IPS-NIHi11 (cell line): ENCODE data around the gene KSR2.
"Not testable (repeated sequence)": the region's sequence is repeated elsewhere in the genome, so short reads cannot be mapped to it uniquely, and the experiment has no call there.

Source experiments
- DNase-seq: peaks from one replicate; pipeline ENCODE4 v3.0.0; 2012; ENCODE audit warnings: mixed read lengths, low spot score

The KSR2 gene

DNA sequence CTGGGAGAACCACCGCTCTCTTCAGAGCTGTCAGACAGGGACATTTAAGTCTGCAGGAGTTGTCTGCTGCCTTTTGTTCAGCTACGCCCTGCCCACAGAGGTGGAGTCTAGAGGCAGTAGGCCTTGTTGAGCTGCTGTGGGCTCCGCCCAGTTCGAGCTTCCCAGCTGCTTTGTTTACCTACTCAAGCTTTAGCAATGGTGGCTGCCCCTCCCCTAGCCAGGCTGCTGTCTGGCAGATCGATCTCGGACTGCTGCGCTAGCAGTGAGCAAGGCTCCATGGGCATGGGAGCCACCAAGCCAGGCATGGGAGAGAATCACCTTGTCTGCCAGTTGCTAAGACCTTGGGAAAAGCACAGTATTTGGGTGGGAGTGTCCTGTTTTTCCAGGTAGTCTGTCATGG lies 340.1 kb downstream of the KSR2 start:
- not testable (repeated sequence) for DNase-seq

DNA sequence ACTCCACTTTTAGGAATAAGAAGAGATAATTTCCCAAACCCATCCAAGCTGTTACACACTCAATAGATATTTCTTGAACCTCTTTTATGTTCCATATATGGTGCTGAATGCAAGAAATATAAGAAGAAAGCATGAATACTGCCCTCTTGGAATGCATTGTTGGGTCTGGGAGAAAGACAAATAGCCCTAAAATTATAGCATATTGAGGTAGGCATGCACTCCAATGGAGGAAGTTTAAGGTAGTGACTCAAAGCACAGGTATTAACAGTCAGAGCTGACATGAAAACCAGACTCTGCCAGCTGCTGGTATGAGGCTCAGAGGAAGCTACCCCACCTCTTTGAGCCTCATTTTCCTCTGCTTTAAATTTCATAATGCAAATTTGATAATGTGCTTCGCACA lies 346.0 kb downstream of the KSR2 start:
- DNase-seq = no peak

DNA sequence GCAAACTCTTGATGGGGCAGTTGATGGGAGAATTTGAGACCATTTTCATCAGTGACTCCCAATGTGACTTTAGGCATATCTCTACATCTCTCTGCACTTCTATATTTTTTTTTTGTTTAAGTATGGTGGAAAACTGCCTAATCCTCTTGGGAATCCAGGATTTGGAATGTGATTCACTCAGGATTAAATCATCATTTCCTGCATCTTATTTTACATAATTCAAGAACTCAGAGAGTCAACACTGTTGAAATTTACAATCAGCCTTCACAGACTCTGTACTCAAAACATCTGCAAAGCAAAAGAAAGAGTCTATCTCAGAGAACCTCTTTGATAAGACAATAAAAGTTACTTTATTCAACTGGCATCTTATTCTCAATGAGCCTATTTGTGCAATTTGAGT lies 346.7 kb downstream of the KSR2 start:
- no peak for DNase-seq

DNA sequence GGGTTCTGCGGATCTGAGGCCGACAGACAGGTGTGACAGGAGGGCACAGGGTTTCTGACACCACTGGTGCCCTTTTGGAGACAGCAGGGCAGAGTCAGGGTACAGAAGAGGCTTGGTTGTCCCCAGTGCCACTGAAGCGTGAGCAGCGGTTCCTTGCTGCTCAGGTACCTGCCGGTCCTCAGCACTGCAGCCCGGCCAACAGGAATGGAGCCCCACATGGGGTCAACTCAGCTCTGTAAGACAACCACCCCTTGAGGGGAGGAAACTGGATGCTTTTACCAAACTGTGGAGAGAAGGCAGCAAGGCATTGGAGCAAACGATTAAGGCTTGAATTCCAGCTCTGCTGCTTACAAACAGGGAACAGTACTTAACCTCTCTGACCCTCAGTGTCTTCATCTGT lies 361.0 kb downstream of the KSR2 start:
- no peak for DNase-seq

DNA sequence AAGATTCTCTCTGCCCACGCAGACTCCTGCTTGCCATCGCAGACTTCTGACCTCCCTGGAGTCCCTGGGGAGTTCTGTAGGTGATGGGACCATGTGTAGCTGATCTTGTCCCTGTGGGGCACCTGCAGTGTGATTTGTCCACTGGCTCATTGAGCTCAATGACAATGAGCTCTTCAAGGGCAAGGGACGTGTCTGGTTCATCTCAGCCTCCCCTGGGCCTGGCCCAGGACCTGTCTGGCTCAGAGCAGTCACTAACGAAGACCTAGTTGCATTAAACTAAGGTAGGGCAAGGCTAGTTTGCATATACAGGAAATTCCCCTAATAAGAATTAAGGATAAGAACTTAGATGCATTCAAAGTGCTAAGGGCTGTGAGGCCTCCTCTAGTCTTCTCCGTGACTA lies 361.8 kb downstream of the KSR2 start:
- no peak for DNase-seq

DNA sequence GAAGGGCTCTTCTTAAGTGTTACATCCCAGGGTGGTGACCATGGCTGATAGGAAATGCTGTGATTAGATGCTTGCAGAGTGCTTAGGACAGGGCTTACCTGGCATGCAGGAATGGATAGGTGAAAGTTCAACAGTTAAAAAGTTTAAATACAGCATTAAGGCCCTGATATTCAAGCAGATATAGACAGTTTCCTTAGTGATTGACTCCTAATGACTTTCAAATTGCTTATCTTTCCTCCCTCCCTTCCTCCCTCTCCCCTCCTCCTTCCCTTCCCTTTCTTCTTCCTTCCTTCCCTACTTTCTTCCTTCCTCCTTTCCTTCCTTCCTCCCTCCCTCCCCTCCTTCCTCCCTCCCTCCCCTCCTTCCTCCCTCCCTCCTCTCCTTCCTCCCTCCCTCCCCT lies 362.8 kb downstream of the KSR2 start:
- DNase-seq = no peak

DNA sequence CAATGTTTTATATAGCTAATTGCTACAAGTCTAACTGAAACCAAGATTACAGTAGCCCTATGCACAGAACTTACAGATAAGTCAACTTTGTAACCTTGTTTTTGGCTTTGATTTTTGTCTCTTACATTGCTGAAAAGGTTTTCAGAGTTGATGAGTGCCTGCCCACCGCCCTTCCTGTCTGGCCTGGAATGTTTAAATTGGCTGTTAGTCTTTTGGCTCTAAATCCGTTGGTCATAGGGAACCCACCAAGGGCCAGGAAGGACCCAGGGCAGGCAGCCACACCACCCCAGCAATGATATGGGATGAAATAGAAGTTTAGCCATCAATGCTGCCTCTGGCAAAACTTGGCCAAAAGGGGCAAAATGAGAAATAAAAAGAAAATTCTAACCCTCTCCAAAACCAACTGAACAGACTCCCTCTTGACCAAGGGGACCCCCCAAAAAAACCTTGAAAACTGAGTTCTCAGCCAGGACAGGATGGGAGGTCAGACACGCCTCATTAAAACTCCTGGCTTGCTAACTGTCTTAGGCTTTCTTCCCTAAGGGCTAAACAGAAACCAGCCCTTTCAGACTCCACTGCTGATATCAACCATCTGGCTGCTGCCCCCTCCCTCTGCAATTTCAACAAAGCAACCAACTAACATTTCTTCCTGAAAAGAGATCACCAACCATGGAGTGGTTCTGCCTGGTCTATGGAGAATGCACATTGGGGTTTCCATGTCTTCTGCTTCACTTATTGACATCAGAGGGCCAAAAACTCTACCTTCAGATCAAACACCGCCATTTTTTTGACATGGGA lies 365.3 kb downstream of the KSR2 start:
- peak; percentile 48 for DNase-seq

DNA sequence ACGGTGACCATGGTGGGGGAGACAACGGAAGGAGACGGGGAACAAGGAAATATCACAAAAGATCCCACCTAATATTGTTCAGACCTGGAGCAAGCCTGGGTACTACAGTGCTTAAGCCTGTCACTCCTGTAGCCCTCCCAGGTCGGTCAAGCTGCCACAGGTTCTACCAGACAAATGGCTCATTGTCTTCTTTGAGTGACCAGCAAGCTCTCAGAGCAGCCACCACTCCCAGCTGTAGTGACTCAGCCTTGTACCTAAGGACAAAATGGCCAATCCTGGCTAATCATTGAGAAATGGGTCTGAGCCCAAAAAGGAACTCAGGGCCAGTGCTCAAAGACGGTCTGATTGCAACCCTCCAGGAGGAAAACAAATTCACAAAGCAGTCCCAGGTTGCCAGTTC lies 368.9 kb downstream of the KSR2 start:
- DNase-seq = no peak

DNA sequence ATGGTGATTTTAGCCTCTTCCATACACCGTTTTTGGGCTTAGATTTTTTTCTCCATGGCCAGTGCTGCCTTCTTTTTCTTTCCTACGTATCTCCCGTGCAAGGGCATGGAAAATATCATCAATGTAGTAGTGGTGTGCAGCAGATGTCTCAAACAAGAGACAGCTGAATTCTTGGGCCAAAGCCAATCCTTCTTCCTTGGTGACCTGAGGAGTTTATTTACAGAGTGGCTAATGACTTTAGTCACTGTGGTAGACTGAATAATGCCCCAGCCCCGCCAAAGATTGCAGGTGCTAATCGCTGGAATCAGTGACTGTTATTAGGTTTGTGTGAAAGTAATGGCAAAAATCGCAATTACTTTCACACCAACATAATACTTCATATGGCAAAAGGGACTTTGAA lies 371.8 kb downstream of the KSR2 start:
- DNase-seq = no peak

DNA sequence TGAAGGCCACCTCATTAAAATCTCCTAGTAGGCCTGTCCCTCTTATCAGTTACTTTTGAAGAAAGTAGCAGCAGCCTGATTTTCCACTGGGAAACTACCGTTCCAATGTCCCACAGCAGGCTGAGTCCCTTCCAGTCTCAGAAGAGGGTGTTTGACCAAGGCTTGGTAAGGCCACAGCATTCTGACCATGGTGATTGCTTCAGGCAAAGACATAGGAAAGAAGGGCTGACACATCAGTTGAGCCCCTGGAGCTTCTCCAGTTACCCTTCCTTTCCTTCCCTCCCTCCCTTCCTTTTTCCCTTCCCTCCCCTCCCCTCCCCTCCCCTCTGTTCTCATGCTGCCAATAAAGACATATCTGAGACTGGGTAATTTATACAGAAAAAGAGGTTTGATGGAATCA lies 373.0 kb downstream of the KSR2 start:
- no peak for DNase-seq

DNA sequence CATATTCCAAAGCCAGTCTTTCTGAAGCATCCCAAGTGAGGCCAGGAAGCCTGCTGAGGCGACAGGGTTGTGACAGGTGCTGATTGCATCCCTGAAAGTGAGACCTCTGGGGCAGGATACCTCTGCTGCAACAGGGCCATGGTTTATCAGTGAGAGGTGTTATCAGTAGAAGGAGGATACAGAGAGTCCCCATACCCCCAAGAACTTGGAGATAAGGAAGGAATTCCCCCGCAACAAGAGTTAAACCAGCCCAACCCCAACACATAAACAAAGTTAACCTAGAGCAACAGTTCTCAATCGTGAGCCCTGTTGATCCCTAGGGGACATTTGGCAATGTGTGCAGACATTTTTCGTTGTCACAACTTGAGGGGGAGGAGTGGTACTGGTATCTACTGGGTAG lies 374.3 kb downstream of the KSR2 start:
- no peak for DNase-seq

DNA sequence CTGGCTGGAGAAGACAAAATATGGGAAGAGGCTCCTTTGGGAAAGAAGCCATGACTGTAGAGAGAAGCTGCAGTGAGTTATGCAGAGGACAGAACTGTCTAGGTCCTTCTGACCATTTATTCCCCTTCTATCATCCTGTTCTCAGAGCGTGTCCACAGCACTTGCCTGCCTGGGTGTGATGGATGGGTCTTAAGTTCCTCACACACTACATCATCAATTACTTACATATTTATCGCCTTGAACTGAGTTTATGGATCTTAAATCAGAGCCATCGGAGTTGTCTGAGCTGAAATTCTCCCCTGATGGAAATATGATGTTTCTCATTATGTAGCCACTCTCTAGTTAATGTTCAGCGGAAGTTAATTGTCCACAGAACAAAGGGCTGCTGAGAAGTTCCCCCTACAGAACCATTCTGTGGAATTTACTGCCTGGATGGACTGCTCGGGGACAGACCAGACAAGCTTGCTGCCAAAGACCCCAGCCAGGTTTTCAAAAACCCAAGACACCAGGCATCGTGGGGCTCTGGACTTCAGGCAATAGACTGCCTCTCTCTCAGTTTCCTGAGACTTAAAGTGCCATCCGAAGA lies 374.9 kb downstream of the KSR2 start:
- no peak for DNase-seq

DNA sequence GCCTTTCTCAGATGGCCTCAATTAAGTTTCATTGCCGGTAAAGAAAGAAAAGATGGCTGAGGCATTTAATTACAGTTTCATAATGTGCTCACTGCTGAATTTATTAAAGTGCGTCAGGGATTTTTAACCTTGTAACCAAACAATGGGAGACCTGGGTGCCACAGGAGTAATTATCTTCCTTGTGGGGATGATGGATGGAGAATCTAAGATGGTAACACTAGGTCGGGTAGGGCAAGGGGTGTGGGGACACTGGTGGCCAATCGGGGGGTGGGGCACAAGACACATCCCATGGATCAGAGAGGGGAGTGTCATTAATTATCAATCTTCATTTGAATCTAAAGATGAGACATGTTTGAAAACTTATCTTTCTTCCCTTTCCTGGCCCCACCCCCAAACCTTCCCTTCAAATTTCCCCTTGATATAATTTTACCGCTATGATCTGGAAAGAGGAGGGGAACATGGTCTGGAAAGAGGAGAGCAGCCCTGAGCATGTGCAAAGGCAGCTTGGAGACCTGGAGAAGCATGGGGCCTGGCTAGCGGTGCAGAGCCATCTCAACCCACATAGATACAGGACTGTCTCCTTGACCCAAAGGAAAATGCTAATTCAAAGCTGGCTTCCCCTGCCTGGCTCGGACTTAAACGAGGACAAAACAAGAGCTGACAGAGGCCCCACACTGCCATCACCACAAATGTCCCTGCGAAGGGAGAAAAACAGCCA lies 376.0 kb downstream of the KSR2 start:
- DNase-seq = no peak

DNA sequence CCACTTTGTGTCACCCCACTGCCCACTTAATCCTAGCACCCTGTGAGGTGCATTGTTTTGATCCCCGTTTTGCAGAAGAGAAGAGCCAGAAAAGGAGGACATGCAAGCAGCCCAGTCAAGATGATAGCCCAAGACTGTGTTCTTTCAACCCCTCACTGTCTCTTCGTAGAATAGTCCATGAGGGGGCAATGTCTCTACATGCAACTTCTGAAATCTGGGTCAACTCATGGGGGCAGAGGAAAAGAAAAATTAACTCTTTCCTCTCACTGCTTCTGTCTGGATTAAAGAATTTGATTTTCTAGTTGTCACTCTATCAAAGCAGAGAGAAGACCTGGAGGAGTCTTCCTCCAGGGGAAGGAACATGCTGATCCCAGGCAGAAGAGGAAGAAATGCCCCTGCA lies 377.8 kb downstream of the KSR2 start:
- DNase-seq = no peak

DNA sequence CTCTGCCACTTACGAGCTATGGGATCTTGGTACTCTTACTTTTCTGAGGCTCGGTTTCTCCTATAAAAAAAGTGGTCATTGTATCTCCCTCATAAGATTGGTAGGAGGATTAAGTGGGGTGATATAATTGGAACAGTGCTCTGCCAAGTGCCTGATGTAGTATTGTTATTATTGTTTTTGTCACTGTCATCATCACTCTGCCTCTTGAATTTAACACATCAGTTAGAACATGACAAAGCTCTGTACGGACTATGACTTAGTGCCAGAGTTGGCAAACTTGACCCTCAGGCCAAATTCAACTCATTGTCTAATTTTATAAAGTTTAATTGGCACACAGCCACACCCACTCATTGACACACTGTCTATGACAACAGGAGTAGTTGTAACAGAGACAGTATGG lies 378.4 kb downstream of the KSR2 start:
- DNase-seq = no peak

DNA sequence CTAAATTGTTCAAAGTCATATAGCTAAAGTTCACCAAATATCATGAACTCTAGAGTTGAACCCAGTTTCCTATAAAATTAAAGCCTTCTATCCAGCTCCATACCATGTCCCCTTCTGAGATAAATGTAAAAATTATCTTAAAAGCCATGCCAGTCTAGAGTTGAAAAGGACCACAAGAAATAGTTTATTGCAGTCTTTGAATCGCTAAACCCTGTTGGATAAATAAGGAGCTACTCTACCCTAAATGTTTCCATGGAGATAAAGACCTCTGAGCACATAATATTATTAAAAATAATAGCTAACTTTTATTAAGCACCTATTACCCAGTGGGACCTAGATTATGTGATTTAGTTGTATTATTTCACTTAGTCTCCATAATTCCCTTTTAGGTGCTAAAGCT lies 379.8 kb downstream of the KSR2 start:
- DNase-seq = no peak

DNA sequence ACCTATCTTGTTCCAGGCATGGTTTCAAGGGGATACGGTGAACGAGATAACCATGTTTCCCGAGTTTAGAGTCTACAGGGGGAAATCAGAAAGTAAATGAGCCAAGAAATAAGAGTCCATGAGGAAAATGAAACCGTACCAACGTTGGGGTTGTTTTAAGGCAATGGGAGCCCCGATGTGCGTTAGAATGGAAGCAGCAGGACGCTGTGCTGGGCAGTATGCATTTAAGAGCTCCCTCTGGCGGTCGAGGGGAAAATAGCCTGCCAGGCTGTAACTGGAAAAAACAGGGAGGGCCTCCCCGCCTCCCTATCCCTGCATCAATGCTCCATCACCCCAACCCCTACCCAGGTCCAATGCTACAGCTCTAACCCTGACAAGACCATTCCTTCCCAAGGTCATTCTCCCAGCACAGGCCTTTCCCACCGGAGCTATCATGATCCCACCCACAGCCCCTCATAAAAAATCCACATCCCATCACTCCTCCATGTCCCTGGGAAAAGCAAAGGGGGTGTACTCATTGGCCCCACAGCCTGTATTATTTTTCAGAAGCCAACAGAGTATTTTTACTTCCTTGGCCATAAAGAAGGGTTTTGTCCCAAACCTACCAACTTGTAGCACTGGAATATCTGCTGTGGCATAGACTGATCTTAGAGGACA lies 381.0 kb downstream of the KSR2 start:
- peak; percentile 83 for DNase-seq

DNA sequence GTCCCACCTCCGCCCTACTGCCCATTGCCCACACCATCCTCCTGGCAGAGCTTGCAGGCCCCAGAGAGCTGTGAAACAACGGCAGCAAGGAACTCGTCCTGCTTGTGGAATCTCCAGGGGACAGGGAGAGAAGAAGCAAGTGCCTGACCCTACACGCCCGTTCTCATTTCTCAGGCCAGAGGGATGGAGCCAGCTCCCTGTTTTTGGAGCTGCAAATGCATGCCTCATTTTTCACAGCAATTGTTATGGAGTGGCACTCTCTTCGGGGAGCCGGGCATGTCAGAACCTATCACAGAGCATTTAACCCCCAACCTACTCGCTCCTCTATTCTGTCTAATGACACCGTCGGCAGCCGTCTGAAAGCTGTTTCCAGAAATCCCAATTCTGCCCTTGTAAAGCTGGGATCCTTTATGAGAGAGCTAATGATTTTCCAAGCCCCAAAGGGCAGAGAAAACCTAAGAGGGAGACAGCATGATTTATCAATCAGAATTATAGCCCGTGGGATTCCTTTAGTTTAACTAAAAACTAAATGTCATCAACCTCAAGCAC lies 385.0 kb downstream of the KSR2 start:
- DNase-seq = no peak

DNA sequence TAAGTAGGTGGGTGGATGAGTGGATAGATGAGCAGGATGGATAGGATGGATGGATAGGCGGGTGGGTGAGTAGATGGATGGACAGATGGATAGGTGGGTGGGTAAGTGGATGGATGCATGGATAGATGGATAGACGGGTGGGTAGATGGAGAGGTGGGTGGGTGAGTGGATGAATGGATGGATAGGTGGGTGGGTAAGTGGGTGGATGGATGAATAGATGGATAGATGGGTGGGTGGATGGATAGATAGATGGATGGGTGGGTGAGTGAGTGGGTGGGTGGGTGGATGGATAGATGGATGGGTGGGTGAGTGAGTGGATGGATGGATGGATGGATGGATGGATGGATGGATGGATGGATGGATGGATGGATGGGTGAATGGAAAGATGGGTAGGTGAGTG lies 385.7 kb downstream of the KSR2 start:
- no peak for DNase-seq

DNA sequence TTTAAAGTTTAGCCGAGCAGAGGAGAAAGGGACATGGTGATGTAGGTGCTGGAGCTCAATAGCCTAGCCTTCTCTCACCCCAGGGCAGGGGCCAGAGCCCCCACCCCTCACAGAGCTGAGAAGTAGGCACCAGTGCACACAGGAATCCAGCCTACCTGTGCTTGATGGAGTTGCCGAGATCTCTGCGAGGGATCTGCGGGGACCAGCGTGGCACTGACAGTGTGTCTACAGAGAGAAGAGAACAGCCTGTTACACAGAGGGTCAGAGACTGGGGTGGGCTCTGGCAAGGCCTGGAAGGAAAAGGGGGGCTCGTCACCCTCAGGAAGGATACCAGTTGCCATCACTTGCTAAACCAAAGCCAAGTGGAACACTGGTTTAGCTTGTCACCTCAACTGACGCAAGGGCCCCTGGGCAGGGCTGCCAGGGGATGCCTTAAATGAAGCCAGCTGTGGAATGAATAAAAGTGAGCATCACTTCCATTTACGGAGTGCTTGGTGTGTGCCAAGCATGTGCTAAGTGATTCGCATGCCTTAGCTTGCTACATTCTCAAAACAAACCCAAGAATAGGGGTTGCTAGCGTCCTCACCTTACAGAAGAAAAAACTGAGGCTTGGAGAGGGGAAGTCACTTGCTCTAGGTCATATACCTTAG lies 386.5 kb downstream of the KSR2 start:
- no peak for DNase-seq

DNA sequence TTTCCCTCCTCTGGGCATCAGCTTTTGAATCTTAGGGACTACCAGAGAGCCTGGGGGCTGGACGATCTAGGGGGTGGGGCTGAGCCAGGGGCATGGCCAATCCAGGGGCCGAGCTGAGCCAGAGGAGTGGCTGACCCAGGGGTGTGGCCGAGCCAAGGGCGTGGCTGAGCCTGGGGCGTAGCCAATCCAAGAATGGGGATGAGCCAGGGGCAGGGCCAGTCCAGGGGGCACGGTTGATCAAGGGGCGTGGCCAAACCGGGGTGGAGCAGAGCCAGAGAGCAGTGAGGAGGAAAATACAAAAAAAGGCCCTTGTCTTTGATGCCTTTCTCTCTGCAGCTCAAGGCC lies 388.1 kb downstream of the KSR2 start:
- peak; percentile 97 for DNase-seq

DNA sequence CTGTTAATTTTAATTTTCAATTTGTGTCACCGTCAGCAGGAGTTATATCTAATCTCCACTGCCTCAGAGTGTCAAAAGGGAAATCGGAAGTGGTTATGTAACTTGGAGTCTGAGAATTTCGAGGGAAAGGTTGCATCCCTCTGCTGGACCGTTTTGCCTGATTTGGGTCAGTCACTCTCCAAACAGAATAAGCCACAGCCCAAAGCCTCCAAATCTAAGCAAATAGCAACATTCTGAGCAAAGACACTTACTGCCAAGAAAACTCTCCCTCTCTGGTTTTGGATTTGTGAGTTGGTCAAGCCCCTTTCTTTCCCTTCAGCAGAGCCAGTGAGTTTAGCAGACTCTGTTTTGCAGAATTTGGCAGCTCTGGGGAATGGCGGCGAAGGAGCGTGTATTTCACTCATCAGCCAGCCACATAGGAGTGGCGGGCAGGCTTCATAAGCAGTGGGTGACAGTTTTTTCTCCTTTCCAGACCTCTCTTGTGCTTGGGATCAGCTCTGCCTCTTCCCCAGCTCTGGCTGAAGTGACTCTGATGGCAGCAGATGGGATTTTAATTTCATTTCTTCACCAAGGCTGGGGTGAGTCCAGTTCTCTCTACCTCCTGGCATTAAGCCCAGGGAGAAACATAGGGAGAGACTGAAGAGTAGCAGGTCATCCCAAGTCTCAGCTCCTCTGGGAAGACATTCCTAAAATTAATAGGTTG lies 388.6 kb downstream of the KSR2 start:
- DNase-seq = no peak
